Measurements from ENCODE around the gene DCAKD.

The DCAKD gene

GRCh38 chr17:45086865-45087503 lies 35.6 kb upstream of the DCAKD start:
- H3K4me3 ChIP-seq (ENCODE audit: control insufficient read depth, low read depth, low read length): no peak overlapping the region
- TF ChIP-seq CTCF (IDR thresholded peaks at IDR 0.05; ENCODE audit: control insufficient read depth, insufficient read depth, low read depth, low read length, missing control alignments): no peak
- no peak for DNase-seq (ENCODE audit: low read depth)

- no peak overlapping the region for H3K4me3 ChIP-seq (ENCODE audit: control insufficient read depth, low read depth, low read length)
- no peak for DNase-seq (ENCODE audit: low read depth)
- no peak for TF ChIP-seq CTCF (IDR thresholded peaks at IDR 0.05; ENCODE audit: control insufficient read depth, insufficient read depth, low read depth, low read length, missing control alignments)
These were observed 35.0 kb upstream of the DCAKD start for GRCh38 chr17:45086391-45086790.

- no peak for TF ChIP-seq CTCF (IDR thresholded peaks at IDR 0.05; ENCODE audit: control insufficient read depth, insufficient read depth, low read depth, low read length, missing control alignments)
- H3K4me3 ChIP-seq (ENCODE audit: control insufficient read depth, low read depth, low read length): no peak overlapping the region
- DNase-seq (ENCODE audit: low read depth): no peak
These were observed 29.7 kb upstream of the DCAKD start for GRCh38 chr17:45081047-45081703.

- no peak overlapping the region for H3K4me3 ChIP-seq (ENCODE audit: control insufficient read depth, low read depth, low read length)
- TF ChIP-seq CTCF (IDR thresholded peaks at IDR 0.05; ENCODE audit: control insufficient read depth, insufficient read depth, low read depth, low read length, missing control alignments): no peak
- no peak for DNase-seq (ENCODE audit: low read depth)
These were observed 26.2 kb upstream of the DCAKD start for GRCh38 chr17:45077643-45078042.

- TF ChIP-seq CTCF (IDR thresholded peaks at IDR 0.05; ENCODE audit: control insufficient read depth, insufficient read depth, low read depth, low read length, missing control alignments): no peak
- no peak for DNase-seq (ENCODE audit: low read depth)
- no peak overlapping the region for H3K4me3 ChIP-seq (ENCODE audit: control insufficient read depth, low read depth, low read length)
These were observed 22.1 kb upstream of the DCAKD start for GRCh38 chr17:45073414-45074070.

GRCh38 chr17:45070809-45071208 lies 19.4 kb upstream of the DCAKD start:
- no peak for TF ChIP-seq CTCF (IDR thresholded peaks at IDR 0.05; ENCODE audit: control insufficient read depth, insufficient read depth, low read depth, low read length, missing control alignments)
- H3K4me3 ChIP-seq (ENCODE audit: control insufficient read depth, low read depth, low read length): no peak overlapping the region
- no peak for DNase-seq (ENCODE audit: low read depth)

Measured in AG09309 (cell line).